AG10803 (cell line): ENCODE results near the gene SAMD4A.

ENCODE experiments used
- DNase-seq: peaks from one replicate; pipeline ENCODE4 v3.0.0; 2010; ENCODE audit warnings: low read depth
- H3K4me3 ChIP-seq: 2 replicates; pipeline ENCODE4 v1.5.1; 2011; ENCODE audit warnings: mild to moderate bottlenecking, low read length, control low read depth
- TF ChIP-seq, protein P1 (sequence below): conservative IDR thresholded peaks from 2 replicates; pipeline ENCODE4 v1.5.1; 2011; ENCODE audit warnings: mild to moderate bottlenecking, low read length, control low read depth, inconsistent platforms

SAMD4A gene

DNA sequence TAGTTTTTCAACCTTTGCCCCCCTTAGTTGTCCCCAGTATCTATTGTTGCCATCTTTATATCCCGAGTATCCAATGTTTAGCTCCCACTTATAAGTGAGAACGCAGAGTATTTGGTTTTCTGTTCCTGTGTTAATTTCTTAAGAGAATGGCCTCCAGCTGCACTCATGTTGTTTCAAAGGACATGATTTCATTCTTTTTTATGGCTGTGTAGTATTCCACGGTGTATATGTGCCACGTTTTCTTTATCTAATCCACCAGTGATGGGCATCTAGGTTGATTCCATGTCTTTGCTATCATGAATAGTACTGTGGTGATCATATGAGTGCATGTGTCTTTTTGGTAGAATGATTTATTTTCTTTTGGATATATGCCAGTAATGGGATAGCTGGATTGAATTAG is 263.7 kb downstream of the SAMD4A start:
- no peak overlapping the region for H3K4me3 ChIP-seq
- no peak for DNase-seq
- TF ChIP-seq, protein P1, sequence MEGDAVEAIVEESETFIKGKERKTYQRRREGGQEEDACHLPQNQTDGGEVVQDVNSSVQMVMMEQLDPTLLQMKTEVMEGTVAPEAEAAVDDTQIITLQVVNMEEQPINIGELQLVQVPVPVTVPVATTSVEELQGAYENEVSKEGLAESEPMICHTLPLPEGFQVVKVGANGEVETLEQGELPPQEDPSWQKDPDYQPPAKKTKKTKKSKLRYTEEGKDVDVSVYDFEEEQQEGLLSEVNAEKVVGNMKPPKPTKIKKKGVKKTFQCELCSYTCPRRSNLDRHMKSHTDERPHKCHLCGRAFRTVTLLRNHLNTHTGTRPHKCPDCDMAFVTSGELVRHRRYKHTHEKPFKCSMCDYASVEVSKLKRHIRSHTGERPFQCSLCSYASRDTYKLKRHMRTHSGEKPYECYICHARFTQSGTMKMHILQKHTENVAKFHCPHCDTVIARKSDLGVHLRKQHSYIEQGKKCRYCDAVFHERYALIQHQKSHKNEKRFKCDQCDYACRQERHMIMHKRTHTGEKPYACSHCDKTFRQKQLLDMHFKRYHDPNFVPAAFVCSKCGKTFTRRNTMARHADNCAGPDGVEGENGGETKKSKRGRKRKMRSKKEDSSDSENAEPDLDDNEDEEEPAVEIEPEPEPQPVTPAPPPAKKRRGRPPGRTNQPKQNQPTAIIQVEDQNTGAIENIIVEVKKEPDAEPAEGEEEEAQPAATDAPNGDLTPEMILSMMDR: no peak

DNA sequence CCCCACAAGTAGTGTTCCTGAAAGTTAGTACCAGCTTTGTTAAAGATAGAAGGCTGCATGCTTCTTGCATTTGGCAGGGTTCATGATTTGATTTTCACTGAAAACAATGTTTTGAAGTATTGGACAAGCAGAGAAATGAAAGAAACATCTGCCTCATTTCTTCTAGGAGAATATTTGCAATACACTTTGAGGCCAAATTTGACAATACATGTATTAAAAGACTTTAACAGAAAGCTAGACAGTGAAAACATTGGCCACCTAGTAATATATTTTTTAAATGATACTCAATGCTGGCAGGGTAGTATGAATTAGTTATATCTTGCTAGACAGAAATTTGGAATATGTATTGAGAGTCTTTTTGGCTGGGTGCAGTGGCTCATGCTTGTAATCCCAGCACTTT is 267.2 kb downstream of the SAMD4A start:
- no peak for DNase-seq
- no peak overlapping the region for H3K4me3 ChIP-seq
- TF ChIP-seq, protein P1: no peak

DNA sequence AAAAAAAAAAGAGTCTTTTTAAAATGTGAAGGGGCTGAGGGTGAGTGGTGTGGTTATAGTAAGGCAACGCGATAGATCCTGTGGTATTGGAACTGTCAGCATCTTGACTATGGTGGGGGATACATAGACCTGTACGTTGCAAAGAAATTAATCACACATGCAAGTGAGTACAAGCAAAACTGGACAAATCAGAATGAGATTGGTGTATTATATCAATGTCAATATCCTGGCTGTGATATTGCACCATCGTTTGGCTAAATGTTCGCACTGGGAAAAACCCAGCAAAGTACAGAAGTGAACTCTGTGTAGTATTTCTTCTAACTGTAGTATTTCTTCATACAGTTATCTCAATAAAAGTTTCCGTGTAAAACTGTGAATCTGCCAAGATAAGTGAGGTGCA is 267.8 kb downstream of the SAMD4A start:
- TF ChIP-seq, protein P1: no peak
- no peak overlapping the region for H3K4me3 ChIP-seq
- DNase-seq: no peak

DNA sequence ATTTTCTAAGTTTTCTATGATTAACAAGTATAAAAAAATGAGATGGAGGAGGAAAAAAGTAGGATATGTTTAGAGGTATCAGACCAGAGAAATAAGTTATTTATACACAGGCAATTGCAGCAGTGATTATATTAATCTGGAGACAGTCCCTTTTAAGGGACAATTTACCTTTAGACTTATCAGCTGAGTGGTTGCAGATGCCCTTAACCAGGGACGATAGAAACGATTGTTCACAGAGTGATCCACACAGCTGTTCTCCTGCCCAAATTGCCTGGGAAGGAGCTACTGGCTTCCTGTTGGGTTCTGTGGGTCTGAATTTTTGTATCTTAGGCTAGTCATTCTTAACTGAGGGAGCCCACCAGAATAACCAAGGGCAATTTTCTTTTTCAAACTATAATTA is 269.3 kb downstream of the SAMD4A start:
- H3K4me3 ChIP-seq: no peak overlapping the region
- TF ChIP-seq, protein P1: no peak
- no peak for DNase-seq

DNA sequence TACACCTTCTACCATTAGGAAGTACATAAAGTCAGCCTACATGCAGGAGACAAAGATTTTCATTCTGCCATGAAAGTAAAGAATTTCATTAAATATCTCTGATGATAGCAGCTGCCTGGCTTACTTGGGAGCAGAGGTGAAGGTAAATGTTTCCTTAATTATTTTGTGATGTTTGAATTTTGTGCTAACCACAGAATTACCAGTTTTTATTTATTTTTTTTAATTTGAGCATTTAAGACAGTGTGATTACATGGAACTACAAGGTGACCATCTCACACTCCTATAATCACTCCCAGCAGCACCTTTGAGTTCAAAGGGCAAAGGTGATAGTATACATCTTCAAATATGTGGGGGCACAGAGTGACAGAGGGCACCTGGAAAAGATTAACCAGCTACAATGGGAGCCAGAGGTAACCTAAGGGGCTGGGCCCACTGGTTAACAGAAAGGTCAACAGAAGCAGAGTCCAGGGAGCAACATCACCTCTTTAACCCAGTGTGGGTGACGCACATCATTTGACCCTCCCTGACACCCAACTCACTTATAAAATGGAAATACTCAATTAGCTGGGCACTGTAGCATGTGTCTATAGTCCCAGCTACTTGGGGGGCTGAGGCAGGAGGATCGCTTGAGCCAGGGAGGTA is 270.7 kb downstream of the SAMD4A start:
- H3K4me3 ChIP-seq: no peak overlapping the region
- TF ChIP-seq, protein P1: no peak
- no peak for DNase-seq

DNA sequence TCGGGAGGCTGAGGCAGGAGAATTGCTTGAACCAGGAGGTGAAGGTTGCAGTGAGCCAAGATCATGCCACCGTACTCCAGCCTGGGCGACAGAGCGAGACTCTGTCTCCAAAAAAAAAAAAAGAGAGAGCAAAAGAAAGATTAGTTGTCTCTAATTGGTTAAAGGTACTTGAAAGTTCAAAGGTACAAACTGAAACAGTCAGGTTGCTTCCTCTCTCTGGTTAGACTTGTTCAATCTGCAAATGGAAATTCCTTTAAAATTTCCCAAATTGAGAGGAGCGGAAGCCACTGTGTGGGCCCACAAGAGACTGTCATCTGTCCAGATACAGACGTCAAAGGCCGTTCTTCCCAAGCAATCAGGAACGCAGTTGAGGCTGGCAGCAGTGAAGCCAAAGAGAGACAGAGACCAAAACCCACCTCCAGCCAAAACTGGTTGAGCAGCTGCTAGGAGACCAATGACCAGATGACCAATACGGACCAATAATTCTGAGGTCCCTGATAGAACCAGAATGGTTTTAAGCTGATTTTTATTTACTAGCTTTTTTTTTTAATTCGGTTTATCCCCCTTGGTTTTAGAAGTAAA is 272.1 kb downstream of the SAMD4A start:
- no peak overlapping the region for H3K4me3 ChIP-seq
- no peak for DNase-seq
- TF ChIP-seq, protein P1: no peak

DNA sequence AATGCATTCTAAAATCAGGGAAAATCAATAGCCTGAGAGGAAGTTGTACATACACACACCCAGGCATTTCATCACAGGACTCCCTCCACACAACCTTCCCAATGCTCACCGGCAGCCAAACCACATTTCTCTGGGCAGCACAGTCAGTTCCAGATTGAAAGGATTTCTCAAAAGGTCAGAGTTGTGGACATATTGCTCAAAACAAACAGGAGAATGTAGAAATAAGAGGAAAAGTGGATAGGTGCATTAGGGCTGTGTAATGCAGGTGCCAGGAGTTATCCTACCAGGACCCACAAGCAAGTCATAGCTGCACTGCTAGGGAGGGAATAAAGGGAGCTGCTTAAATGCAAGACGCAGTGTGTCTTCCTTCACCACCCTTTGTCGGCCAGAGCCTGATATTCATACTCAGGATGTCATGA is 272.8 kb downstream of the SAMD4A start:
- TF ChIP-seq, protein P1: no peak
- H3K4me3 ChIP-seq: no peak overlapping the region
- peak; percentile 51 for DNase-seq
